GM13977 (cell line): Measurements from ENCODE around the gene SIAE.

ENCODE experiments used
- DNase-seq: peaks from one replicate; pipeline ENCODE4 v3.0.0; 2012; ENCODE audit warnings: low spot score
- in situ Hi-C: fragments of 300-500 bp; cut with MboI; formaldehyde crosslinking; loops from one replicate; pipeline ENCODE4 v1.12.0; 2022; ENCODE audit warnings: low sequenced_read_pairs, low pct_unique_long_range_greater_than_20kb, mixed read lengths, inconsistent platforms; ENCODE audit not compliant: unreplicated experiment
- TF ChIP-seq, protein P1 (sequence below): IDR thresholded peaks from 2 replicates; pipeline ENCODE4 v1.5.1; 2012; ENCODE audit warnings: mild to moderate bottlenecking, control low read depth; ENCODE audit not compliant: insufficient read depth; ENCODE audit errors: extremely low read depth, missing control alignments

The SIAE gene

DNA sequence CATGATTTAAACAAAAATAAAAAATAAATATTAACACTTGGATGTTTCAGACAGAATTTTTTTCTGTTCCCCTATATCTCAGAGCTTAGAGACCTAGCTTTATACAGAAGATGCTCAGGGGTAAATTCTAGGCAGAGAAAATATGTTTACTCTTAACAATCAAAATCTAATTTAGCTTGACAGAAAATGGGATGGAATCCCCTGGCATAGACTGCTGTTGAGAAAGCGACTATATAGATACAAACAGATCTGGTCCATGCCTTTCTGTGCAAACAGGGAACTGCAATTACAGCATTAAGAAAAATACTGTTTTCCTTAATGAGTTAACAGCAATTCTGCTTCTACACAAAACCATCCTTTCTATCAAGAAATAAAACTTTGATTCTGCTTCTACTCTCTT lies 14.6 kb downstream of the SIAE start:
- no peak for DNase-seq
- TF ChIP-seq, protein P1, sequence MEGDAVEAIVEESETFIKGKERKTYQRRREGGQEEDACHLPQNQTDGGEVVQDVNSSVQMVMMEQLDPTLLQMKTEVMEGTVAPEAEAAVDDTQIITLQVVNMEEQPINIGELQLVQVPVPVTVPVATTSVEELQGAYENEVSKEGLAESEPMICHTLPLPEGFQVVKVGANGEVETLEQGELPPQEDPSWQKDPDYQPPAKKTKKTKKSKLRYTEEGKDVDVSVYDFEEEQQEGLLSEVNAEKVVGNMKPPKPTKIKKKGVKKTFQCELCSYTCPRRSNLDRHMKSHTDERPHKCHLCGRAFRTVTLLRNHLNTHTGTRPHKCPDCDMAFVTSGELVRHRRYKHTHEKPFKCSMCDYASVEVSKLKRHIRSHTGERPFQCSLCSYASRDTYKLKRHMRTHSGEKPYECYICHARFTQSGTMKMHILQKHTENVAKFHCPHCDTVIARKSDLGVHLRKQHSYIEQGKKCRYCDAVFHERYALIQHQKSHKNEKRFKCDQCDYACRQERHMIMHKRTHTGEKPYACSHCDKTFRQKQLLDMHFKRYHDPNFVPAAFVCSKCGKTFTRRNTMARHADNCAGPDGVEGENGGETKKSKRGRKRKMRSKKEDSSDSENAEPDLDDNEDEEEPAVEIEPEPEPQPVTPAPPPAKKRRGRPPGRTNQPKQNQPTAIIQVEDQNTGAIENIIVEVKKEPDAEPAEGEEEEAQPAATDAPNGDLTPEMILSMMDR: no peak
- in situ Hi-C loops: loop anchor here (25.0 kb wide), 1 partner anchor 178 kb away; no protein-coding TSS in a partner anchor

DNA sequence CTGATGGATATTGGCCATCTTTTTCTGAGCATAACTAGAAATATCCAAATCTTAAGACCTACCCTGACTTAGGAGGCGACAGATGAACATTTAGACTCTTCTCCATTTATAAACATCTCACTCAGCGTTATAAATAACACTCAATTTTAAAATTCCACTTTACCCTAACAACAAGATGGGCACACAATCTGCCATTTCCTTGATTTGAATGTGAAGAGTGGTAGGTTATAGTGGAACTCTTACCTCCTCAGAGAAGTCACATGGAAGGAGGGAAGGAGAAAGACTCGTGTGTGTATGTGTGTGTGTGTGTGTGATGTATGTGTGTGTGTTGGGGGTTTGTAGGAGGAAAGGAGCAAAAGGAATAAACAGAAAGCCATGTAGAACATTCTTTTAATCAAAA lies 15.0 kb downstream of the SIAE start:
- TF ChIP-seq, protein P1: no peak
- in situ Hi-C loops: loop anchor here (25.0 kb wide), 1 partner anchor 179 kb away; no protein-coding TSS in a partner anchor
- no peak for DNase-seq

DNA sequence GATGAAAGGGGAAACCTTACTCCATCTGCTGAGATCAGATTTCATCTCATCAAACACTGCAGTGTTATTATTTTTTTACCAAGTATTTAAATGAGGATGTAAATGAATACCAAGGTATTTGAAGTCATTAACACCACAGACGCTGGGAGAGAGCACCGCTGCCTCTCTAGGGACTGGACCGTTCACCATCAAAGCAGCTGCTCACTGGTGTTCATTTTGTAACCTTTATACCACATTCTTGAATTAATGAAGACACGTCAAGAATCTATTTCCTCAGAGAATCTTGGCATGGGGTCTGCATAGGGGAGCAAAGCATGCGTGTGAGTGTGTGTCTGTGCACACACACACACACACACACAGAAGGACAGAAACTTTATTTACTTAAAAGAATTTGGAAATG lies 15.6 kb downstream of the SIAE start:
- no peak for DNase-seq
- TF ChIP-seq, protein P1: no peak
- in situ Hi-C loops: loop anchor here (25.0 kb wide), 1 partner anchor 179 kb away; no protein-coding TSS in a partner anchor

DNA sequence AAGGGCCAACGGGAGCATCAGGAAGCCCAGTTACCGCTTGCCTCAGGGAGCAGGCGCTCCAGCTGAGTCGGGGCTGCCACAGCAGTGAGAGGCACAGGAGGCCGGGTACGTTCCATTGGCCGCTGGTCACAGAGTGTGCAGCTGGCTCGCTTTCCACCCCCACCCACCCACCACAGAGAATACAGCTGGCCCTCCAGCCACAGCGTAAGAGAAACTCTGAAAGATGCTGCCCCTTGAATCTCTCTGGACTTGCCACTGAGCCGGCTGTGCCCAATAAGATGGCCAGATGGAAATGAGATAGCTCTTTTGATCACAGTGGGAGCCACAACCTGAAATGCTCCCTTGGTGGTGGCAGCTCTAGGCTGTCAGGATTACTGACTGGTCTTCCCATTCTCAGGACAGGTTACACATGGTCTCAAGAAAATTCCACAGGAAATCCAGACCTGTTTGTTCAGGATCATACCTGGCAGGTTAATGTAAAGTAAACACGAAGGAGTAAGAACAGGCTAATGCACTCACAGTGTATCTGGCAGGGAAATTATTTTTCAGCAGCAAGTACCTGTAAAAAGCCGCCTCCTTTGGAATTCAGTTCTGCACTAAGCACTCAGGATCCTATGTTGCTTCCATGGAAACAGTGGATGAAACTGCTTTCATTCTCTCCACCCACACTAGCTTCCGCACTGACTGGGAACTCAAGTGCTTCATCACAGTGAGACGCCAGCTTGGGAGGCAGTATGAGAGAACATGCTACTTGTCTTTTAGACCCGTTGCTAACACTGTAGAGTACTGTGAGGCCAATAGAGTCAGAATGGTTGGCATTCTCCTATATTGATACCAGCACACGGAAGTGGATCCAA lies 16.5 kb downstream of the SIAE start:
- in situ Hi-C loops: loop anchor here (25.0 kb wide), 1 partner anchor 180 kb away; no protein-coding TSS in a partner anchor
- no peak for DNase-seq
- TF ChIP-seq, protein P1: no peak

DNA sequence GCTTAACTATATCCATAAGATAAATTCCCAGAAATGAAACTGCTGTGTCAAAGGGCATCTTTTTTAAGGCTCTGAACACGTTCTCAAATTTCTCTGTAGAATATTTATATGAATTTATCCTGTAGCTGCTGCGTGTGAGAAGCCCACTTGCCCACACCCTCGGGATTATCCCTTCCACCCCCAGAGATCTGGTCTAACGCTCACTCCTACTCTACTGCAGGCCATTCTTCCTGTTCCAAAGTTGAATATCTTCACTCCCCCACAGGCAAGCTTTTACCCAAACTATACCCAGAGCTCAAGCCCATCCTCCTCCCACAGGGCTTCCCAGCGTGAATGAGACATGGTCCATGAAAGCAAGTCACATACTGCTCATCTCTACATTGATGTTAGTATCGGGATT lies 24.9 kb downstream of the SIAE start:
- in situ Hi-C loops: no loop called here
- no peak for DNase-seq

DNA sequence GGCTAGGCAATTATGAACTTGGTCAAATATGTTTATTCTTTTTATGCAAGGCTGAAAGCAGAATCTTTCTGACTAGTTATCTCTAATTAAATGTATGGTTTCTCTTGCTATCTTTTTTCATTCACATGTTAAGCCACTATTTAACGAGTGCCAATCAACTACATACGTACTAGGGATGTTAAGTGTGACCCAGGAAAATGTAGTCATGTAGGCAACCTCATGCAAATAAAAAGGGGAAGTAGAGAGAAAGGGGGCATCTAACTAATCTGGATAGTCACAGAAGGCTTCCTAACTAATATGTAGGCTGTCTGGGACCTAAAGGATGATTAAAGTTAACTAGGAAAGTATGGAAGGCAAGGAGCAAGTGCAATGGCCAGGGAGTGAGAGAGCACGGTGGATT lies 27.4 kb downstream of the SIAE start:
- DNase-seq: no peak
- TF ChIP-seq, protein P1: no peak
- in situ Hi-C loops: no loop called here

More for the DNA sequence above, 24.9 kb downstream of the SIAE start:
- TF ChIP-seq, protein P1: no peak
